Cerebellar cortex (tissue), 1 donor: ENCODE results near the gene TBCD.

Source experiments
- DNase-seq: peaks from one replicate; pipeline ENCODE4 v3.0.0-alpha.2; 2015; ENCODE audit warnings: low spot score

The TBCD gene

DNA sequence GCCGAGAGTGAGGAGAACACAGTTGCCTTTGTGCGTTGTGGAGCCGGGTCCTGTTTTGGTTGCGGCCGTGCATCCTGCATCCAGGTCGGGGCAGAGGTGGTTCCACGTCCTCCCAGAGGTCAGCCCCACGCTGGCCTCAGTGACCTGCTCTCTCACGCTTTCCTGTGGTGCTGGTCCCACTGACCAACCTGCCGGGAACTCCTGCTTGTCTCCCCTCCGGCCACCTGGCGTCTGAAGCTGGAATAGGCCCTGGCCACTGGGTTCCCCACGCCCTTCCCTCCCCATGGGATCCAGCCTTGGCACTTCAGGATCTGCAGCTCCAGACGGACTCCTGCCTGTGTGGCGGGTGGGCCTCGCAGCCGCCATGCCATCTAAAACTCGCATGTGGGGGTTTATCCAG, 173.5 kb downstream of the TBCD start:
- no peak for DNase-seq

DNA sequence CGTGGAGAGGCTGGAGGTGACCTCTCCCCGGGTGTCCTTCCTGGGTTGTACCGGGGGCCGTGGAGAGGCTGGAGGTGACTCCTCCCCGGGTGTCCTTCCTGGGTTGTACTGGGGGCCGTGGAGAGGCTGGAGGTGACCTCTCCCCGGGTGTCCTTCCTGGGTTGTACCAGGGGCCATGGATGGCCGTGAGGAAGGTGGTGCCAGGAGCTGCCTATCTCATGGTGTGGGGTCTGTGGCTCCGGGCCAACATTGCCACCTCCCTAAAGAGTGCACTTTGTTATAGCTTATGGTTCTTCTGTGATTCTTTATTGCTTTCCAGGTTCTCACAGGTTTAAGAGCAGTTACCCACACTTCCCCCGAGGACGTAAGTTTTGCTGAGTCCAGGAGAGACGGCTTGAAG, 174.2 kb downstream of the TBCD start:
- DNase-seq, result no peak

DNA sequence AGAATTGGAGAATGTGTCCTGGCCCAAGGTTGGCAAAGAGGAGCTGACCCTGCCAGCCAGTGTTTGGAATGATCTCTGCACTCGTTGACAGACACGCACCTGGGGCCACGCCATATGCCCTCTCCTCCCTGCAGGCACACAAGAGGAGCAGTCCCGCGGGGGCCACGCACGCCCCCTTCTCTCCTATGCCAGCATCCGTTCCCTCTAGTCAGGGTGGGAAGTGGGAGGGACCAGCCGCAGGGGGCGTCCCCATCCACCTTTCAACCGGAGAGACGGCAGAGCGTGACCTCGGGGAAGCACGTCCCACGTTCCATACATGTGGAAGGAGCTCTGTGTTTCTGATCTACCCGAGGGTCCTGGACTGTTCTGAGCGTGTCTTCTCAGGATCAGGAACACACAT, 174.9 kb downstream of the TBCD start:
- no peak for DNase-seq

DNA sequence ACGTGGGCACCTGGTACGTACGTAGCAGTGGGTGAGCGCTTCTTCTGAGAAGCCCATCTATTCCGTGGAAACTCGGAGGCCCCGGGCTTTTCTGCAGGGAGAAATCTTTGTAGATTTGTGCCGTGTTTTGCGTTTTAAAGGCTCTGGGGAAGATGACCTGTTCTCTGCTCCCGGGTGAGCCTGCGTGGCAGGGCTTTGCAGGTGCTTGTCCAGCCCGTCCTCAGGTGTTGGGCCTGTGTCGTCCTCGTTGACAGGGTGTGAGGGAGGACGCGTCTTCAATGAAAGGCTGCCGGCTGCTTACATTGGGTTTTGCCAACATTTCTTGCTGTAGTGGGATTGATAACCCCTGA, 175.4 kb downstream of the TBCD start:
- no peak for DNase-seq

DNA sequence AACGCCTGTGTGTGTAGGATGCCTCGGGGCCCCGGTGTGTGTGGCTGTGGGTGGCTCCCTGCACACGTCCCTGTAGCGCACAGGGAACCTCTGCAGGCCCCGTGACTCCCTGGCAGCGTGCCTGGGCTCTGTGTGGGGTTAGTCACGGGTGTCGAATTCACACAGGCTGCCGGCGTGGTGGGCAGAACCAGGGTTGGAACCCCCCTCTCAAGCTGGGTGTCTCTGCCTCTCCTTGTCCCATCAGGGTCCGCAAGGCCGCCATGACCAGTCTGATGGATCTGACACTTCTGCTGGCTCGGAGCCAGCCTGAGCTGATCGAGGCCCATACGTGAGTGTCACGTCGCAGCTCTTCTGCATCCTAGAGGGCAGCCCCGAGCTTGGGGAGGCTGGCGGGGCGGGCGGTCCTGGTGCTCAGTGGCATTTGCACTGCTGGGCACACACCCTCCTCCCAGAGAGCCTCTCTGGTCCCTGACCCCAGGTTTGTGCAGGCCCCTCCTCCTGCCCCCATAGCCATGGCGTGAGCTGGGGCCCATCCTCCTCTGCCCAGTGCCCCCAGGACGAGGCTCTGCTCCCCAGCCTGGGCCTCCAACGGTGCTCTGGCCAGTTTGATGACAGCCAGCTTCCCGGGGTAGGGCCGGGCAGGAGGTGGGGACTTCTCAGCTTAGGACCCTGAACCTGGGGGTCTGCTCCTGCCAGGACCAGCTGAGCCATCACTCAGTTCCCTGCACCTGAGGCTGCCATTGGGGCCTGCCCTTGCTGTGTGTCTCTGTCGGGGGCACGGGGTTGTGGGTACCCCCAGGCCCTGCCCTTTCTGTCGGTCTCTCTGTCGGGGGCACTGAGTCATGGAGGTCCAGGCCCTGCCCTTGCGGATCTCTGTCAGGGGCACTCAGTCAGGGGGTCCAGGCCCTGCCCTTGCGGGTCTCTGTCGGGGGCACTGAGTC, 176.1 kb downstream of the TBCD start:
- no peak for DNase-seq

DNA sequence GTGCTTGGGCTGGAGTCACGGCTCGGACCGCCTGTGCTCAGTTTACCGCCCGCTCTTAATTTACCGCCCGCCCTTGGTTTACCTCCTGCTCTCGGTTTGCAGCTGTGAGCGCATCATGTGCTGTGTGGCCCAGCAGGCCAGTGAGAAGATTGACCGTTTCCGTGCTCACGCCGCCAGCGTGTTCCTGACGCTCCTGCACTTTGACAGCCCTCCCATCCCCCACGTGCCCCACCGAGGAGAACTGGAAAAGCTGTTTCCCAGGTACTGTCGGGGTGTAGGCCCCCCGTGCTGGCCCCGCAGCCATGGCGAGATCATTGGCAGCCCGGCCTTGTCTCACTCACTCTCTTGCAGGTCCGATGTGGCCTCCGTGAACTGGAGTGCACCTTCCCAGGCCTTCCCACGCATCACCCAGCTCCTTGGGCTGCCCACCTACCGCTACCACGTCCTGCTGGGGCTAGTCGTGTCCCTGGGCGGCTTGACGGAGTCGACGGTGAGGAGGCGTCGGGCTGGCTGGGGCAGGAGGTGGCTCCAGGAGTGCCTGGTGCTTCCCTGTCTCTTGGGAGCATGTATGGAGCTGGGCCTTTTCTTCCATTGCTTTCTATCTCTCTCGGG, 177.3 kb downstream of the TBCD start:
- no peak for DNase-seq

DNA sequence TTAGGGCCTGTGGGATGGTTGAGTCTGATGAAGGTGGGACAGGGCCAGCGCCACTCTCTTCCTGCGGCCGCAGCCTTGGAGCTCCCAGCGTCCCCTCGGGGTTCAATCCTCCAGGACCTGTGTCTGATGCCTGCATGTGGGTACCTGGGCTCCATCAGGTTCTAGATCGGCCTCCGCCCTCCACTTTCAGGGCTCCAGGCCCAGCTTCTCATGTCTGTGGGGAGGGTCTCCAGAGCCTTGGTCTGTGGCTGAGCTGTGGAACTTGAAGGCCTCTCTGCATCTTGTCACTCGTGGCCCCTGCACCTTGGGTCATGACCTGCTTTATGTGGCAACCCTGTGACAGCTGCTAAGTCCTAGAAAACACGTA, 177.8 kb downstream of the TBCD start:
- DNase-seq, result no peak

DNA sequence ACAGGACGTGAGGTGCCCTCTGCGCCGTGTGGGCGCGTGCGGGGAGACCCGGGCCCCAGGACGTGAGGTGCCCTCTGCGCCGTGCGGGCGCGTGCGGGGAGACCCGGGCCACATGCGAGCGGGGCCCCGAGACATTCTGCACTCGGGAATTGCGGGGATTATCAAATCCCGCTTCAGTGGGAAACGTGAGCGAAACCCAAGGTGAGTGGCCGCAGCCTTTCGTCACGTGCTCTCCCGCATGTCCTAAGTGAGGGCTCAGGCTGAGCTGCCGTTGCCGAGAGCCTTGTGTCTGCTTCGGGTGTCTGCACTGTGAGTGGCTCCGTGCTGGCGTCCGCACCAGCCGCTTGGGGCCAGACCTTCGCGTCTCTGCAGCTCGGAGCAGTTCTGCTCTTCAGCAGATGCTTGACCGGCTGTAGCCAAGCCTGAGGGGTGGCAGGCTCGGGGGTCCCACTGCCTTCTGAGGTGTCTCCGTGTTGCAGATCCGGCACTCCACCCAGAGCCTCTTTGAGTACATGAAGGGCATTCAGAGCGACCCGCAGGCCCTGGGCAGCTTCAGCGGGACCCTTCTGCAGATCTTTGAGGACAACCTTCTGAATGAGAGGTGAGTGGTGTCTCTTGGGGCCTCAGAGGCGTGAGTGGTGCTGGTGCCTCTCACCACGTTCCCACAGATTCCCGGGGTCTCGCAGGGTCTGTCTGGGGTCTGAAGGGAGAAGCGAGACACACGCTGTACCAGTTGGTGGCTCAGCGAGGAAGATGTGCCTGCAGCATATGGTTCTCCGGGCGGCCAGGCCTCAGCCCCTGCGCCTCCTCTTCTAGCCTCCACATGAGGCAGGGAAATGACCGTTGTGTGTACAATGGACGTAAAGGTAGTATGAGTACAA, 178.4 kb downstream of the TBCD start:
- no peak for DNase-seq

DNA sequence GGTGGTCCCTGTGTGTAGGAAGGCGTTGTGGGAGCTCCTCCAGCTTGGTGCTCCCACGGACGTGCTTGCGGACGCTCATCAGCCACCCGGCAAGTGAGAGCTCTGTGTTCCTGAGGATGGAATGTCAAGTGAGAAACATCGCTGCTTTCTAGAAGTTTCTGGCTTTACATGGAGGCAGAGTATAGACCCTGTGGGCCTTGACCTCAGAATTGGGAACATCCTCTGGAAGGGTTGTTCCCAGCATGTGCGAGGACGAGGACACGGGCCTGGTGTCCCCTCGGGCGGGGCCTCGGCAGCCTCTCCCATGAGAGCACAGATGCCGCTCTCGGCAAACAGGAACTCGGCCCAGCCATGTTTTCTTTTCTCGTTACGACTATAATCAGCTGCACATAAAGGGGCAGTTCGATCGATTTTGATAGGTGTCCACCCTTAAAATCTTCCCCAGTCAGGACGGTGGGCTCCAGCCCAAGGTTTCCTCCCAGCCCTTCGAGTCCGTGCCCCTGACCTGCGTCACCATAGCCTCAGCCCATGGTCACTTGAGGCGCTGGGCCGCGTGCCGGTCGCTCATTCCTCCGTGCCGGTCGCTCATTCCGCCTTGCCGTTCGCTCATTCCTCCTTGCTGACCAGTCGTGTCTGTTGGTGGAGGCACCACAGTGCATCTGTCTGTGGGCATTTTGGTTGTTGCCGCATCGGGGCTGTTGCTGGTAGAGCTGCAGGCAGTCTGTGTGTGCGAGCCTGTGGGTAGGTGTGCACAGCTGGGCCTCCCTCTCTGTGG, 179.2 kb downstream of the TBCD start:
- DNase-seq, result no peak

DNA sequence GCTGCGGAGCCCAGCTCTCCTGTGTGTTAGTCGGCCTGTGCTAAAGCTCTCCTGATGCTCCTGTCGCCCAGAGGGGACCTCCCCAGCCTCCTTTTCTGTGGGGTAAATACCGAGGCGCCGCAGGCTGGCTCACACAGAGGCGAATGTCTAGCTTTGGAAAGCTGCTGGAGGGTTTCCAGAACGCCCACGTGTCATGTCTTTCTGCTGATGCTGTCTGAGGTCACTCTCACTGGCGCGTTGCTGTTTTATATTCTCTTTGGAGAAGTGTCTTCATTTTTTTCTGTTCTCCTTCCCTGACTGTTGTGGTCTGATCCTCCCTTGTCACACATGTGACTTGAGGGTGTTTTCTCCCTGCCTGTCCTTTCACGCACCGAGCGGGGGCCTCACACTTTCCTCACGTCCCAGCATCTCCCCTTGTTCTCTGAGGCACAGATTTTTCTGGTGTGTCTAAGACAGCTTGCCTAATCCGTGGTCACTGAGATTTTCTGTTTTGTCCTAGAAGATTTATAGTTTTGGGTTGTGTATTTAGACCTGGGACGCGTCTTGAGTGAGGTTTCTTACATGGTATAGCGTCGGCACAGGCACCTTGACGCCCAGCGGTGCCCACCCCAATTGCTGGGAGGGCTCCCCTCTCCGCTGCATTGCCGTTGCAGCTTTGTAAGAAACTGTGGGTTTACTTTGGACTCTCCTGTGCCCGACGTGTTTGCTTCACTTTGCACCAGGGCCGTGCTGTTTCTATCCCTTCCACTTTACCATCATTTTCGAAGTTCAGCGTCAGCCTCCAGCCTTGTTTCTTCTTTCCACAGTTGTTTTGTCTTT, 180.0 kb downstream of the TBCD start:
- DNase-seq, result peak; percentile 61

DNA sequence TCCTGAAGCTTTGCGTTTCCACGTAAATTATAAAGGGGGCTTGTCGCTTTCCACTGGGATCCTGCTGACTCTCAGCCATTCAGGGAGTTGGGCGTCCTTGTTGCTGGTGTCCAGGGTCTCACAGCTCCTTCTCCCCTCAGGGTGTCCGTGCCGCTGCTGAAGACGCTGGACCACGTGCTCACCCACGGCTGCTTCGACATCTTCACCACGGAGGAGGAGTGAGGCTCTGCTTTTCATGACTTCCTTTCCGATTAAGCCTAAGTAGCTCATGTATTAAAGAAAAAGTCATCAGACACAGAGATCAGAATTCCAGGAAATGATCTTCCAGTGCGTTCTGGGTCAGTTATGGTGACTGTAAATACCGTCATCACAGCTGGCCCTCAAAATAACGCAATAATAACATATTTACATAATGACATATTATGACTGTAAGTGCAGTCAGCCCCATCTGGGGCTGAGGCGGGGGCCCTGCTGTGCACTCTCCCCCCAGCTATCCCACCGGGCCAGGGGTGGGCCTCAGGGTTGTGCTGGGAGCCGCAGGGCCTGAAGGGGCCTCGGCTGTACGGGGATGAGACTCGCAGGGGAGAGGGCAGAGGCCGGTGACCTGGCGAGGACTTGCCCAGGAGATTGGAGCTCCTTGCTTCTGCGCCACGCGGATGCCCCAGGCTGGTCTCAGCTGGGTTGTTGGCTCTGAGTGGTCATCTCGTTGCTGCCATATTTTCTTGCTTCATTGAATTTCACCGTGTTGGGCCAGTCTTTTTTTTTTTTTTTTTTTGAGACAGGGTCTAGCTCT, 180.8 kb downstream of the TBCD start:
- DNase-seq, result no peak

DNA sequence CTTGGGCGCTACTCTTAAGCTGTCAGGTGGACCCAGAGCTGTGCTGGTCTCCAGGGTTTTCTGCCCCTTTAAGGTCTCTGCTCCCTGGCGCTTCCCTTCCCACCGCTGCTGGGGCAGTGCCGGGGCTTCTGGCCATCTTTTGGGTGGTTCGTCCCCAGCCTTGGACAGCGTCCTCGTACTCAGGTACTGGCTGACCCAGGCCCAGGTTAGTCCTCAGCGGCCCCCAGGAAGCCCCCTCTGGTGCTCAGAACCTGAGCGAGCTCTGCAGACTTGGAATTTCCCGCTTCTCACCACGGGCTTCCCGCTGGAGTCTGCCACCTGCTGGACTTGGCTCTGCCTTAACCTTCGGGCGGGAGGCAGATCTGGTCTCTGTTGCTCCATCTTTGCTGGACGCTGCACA, 182.0 kb downstream of the TBCD start:
- peak; percentile 66 for DNase-seq

DNA sequence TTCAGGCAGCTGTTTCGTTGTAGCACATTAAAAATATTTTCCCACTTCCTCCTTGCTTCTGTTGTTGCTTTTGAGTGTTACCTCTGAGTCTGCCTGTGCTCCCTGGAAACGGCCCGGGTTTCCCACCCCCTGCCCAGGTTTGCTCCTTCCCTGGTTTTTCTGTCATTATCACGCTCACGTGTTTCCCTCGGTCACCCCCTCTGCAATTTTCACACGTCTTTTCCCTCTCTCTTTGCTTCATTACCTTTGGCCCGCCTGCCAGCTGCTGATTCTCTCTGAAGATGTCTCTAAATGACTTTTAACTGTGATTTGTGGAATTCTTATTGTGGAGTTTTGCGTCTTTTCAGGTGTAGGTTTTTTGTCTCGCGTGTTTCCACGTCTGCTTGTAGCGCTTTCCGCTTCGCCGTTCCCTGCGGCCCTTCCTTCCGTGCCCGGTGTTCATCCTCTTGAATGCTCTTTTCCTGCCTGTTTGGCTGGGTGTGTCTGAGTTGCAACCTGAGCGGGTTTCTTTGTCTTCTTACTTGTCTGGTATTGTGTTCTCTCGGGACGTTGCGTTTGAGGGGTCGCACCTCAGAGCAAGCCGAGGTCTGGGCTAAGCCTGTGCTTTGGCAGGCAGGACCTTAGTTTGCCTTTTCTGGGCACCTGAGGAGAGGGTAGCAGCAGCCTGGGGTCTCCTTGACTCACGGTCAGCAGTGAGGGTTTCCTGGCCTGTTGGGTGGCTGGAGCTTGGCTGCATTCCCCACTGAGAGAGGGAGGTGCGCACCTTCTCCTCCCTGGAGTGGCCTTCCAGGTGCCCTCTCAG, 184.3 kb downstream of the TBCD start:
- DNase-seq, result no peak

DNA sequence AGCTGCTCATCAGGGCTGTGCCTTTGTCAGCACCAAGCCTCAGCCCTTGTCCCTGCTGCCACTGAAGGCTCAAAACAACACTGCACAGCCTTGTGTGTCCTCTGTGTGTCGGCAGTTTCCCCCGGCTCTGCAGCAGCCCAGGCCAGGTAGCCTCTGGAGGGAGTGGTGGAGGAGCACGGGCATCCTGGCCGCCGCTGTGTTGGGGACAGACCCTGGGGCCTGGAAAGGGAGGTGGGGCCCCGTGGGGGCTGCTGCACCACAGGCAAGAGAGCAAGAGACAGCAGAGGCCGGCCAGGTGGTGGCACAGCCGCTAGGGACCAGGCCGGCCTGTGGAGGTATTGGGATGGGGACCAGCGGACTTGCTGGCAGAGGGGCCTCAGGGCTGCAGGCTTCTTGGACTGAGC, 184.9 kb downstream of the TBCD start:
- no peak for DNase-seq

DNA sequence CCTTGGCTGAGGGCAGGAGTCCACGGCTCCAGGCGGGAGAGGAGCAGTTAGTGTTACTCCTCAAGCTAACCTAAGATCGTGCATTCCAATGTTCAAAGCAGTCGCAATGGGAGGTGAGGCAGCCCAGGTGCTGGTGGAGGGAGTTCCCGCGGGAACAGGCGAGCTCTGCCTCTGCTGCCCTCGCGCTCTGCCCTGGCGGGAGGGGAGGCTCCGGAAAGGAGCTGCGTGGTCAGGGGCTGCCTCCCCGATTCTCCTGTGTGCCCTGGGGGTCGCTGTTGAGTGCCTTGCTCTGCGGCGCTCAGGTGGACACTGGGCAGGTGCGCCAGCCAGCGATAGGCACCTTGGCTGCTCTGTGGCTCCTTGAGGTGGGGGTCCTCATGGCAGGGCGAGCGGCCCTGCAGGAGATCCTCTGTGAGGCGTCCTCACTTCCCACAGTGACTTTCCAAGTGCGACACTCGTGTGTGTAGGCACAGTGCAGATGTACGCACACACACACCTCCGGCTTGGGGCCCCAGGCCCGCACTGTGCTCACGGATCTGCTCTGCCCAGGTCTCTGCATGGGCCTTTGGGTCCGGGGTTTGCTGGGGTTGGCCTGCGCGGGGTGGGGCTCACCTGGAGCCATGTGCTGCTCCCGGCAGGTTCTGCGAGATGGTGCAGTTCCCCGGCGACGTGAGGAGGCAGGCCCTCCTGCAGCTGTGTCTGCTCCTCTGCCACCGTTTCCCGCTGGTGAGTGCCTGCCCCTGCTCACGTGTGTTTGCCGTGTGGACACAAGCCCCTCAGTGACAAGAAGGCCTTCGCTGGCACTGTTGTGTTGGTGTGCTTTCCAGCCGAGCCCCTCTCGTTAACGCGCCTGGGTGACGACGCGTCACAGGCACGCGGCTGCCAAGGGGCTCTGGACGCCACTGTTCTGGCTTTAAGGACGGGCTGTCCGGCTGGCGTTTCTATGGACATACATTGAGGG, 185.8 kb downstream of the TBCD start:
- no peak for DNase-seq

DNA sequence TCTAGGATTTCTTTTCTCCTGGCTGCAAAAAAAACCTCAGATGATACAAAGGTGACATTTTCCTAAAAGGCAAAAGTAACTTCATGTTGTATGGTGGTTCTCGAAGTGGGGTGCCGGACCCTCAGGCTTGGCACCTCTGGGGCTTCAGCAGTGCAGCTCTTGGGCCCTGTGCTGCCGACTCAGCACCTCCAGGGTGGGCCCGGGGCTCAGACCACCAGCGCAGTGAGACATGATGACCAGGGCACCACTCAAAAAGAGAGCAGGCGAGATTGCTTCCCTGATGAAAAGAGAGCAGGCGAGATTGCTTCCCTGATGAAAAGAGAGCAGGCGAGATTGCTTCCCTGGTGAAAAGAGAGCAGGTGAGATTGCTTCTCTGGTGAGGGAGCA, 186.6 kb downstream of the TBCD start:
- DNase-seq, result no peak

DNA sequence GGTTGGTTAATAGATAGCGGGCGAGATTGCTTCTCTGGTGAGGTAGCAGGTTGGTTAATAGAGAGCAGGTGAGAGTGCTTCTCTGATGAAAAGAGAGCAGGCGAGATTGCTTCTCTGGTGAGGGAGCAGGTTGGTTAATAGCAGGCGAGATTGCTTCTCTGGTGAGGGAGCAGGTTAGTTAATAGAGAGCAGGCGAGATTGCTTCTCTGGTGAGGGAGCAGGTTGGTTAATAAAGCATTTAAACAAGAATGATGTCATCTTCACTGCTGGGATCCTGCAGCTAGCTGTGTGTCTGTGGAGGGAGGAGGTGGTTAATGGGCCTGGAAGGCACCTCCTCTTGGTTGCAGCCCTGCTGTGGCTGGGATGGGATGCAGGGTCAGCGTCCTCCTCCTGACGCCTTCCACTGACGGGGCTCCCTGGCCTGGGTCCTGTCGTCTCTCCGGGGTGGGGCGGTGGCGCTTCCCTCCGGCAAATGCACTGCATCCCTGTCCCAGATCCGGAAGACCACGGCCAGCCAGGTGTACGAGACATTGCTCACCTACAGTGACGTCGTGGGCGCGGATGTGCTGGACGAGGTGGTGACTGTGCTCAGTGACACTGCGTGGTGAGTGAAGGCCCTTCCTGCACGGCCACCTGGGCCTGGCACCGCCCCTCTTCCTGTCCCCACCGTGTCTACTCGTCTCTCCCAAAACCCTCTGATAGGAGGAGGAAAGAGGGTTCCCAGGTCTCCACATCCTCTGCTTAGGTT, 187.2 kb downstream of the TBCD start:
- DNase-seq, result peak; percentile 38
